UCSD-AML1 (cell line): ENCODE data around the gene HLA-DPB1.
"Not testable (repeated sequence)": the region's sequence is repeated elsewhere in the genome, so short reads cannot be mapped to it uniquely, and the experiment has no call there.

Experiments used
- DNase-seq: peaks from one replicate; lab custom pipeline; 2025; ENCODE audit not compliant: unreplicated experiment; lab: John Stamatoyannopoulos, UW

HLA-DPB1 gene

DNA sequence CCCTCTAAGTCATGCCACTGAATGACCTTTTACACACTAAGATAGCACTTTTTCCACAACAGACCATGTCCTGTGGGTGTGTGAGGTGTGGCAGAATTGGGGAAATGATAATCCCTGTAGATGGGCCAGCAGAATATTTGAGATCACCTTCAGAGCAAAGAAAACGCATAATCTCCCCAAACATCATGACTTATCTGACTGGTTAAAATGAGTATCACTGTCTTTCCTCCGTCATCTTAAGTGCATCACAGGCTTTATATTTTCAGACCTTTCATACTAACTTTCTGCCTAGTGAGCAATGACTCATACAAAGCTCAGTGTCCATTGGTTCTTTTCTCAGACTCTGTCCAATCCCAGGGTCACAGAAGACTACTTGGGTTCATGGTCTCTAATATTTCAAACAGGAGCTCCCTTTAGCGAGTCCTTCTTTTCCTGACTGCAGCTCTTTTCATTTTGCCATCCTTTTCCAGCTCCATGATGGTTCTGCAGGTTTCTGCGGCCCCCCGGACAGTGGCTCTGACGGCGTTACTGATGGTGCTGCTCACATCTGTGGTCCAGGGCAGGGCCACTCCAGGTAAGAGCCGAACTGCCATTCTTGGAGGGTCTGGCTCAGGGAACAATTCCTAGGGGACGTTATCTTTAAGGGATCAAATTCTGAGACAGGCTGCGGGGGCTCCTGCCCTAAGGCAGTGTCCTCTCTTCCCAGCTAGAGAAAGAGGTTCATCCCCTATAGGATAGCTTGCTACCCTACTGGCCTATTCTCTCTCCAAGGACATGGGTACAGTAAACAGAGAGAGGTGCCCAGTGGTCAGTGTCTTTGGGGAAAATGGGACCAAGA, at the start of gene HLA-DPB1:
TSS of gene HLA-DPB1 (plus strand) at position 423 of the 838 bp plus-strand sequence. CDS start at position 475, 52 bp downstream.
- DNase-seq, result no peak

DNA sequence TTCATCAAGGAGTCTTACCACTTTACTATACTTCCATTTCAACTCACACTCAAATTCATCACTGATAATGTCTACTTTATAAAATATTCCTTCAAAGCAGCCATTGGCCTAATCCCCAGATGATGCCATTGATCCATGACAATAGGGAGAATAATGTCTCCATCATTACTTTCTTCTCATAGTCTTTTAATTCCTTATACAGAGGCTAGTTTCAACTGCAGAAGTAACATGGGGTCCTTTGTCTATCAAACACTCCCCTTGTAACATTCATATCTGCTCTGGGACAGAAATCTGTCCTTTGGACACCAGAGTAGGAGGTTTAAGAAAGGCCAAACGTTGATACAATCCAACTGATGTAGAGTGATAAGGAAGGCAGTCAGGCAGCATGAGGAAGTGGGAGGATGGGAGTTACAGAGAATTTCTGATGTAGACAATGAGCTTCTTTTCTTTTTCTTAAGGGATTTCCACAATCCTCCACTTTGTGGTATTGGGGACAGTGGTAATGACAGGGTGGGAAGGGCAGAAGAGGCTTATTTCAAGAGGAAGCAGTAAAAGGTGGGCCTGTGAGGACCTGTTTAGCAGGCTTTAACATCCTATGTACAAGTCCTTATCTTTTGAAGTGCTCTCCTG, 47.5 kb upstream of the HLA-DPB1 start:
- no peak for DNase-seq

DNA sequence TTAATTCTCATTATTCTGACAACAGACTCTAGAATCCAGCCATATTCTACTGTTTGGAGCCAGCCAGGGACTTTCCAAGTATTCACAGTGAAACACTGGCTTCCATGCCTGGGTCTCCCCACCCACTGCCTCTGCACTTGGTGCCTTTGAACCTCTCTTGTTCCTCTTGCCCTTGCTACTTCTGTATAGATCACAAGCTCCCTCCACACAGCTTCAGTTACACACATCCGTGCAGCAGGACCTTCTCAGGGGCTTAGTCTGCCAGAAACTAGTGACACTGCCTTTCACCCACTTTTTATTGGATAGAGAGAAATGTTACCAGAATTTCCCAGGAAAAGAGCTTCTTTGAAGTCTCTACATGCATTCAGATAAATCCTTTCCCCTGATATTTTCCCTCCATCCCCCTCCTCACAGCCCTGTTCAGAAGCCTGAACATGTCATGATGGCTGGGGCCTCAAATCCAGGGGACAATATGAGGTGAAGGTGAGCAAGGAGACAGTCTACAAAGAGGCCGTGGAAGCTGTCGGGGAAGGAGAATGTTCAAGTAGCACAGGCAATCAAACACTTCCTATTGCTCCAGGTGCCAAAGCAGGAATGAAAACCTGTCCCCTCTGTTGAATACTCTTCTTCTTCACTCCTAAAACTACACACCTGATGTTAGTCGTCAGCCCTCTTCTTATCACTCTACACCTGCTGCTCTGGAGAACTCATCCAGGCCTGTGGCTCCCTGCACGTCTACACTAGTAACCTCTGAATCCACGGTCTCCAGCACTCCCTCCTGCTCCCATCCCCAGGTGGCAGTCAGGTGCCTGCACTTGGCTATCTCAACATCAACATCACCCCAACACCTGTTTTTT, 46.2 kb upstream of the HLA-DPB1 start:
- no peak for DNase-seq

DNA sequence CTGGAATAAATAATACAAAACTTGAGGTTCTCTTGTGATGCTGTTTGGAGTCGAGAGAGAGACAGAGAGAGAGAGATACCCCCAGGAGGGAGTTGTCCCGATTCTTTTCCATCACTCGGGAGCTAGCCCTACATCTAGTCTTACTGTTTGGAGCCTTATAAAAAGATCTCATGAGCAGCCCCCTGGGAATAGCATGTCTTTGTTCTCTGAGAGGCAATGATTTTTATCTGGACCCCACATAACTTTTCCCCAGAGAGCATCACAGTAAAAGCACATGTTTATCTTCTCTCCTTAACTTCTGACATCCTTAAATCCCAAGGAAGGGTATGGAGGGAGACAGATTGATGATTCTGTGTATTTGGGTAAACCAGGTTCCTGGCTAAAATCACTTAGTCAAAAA, 45.5 kb upstream of the HLA-DPB1 start:
- no peak for DNase-seq

DNA sequence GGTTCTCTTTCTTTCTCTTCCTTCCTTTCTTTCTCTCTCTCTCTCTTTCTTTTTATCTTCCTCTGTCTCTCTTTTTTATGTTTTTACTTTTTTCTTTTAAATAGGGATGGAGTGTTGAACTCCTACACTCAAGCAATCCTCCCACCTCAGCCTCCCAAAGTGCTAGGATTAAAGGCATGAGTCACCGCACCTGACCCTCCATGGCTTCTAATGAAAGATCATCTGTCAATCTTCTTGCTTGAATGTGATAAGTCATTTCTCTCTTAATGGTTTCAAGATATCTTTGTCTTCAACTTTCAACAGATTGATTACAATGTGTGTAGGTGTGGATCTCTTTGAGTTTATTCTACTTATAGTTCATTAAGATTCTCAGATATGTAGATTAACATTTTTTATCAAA, 41.2 kb upstream of the HLA-DPB1 start:
- no peak for DNase-seq

DNA sequence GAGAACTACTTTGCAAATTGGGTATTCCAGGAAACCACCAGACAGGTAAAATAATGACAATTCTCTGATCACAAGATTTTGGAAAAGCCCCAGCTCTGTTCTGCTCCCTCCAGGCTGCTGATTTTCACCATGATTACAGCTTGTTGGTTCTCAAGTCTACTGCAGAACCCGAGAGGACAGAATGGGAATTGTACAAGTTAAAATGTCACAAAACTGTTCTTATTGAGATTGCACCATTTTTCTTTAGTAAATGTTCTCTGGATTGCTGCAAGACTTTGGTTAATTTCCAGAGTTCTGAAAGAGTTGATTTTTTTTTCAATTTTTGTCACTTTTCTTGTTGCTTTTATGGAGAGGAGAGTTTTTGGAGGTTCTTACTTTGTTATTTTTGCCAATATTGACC, 39.3 kb upstream of the HLA-DPB1 start:
- DNase-seq, result no peak

DNA sequence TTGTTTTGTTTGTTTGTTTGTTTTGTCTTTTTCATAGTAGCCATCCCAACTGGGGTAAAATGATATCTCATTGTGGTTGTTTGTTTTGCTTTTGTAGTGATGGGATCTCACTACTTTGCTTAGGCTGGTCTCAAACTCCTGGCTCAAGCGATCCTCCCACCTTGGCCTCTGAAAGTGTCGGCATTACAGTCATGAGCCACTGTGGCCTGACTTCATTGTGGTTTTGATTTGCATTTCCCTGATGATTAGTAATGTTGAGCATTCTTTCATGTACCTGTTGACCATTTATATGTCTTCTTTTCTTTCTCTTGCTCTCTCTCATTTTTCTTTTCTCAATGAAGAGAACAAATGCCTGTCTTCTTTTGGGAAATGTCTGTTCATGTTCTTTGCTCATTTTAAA, 35.6 kb upstream of the HLA-DPB1 start:
- no peak for DNase-seq

DNA sequence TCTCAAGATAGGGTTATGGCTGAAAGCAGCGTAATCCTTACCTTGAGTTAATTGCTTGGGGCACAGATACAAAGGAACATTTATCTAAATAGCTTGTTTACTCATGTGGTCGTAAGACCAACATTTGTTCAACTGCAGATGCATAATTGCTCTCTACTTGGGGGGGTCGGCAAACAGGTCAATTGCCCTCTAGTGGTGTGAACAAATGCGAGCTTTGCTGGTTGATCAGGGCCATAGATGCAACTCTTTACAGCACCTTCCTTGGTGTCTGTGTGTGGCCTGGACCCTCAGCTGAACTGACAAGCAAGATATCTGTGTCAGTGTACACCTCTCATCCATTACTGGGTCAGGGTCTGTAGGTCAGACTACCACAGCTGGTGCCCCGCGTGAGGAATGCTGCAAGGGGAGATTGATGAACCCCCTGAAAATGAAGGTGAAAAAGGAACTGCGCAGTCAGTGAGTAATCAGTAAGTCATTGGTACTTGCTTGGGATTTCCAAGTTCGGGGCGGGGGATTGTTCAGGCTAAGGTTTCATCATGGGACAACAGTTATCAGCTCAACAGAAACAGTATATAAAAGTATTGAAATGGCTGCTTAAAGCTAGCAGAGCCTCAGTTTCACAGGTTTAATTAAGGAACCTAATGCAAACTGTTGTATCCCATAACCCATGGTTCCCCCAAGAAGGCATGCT, 26.3 kb upstream of the HLA-DPB1 start:
- DNase-seq, result no peak

DNA sequence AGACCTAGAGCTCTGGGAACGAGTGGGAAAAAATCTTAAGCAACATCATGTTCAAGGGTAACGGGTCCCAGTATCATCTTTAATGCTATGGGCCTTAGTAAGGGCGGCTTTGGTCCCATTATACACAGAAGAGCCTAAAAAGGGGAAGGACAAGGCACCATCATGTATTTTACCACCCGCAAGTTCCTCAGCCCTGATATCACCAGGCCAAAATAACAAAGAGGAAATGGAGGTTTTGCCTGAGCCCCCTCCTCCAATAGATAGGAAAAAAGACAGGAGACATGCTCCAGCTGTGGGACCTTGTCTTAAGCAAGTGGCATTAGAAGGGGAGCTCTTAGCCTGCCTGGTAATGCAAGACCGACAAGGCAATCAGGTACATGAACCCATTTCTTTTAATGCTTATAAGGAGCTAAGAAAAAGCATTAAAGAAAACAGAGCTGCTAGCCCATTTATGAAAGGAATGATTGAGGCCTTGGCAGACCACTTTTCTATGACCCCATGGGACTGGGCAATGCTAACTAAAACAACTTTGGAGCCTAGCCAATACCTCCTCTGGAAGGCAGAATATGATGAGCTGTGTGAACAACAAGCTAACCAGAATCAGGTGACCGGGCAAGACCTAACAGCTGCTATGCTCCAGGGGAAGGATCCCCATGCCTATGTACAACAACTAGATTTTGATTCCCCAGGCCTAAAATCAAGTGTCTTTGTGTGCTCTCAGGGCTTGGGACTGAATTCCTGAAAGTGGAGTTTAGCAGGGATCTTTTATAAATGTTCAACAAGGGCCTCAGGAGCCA, 25.6 kb upstream of the HLA-DPB1 start:
- no peak for DNase-seq

DNA sequence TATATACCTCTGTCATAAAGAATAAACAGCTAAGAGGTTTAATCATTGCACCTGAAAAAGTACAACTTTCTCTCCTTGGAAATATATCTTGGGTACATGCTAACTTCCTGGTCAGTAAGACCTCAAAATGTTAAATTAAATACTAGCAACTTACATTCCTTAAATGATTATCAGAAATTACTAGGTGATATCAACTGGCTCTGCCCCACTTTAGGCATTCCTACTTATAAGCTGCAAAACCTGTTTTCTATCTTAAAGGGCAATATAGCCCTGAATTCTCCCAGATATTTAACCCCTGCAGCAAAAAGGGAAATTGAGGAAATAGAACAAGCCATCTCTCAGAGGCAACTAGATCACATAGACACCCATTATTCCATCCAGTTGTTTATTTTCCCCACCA, 23.2 kb upstream of the HLA-DPB1 start:
- no peak for DNase-seq

DNA sequence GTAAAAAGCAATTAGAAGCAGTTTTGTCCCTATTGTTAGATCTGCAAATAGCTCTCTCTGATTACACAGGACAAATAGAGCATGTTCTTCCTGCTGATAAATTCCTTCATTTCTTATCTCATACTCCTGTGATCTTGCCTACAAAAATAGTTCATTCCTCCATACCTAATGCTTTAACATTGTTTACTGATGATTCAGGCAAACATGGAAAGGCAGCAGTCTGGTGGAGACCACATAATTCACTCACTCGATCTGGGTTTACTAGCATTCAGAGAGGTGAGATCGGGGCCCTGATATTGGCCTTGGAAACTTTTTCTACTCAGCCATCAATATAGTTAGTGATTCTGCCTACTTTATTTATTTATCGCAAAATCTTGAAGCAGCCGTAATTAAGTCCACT, 22.6 kb upstream of the HLA-DPB1 start:
- no peak for DNase-seq

DNA sequence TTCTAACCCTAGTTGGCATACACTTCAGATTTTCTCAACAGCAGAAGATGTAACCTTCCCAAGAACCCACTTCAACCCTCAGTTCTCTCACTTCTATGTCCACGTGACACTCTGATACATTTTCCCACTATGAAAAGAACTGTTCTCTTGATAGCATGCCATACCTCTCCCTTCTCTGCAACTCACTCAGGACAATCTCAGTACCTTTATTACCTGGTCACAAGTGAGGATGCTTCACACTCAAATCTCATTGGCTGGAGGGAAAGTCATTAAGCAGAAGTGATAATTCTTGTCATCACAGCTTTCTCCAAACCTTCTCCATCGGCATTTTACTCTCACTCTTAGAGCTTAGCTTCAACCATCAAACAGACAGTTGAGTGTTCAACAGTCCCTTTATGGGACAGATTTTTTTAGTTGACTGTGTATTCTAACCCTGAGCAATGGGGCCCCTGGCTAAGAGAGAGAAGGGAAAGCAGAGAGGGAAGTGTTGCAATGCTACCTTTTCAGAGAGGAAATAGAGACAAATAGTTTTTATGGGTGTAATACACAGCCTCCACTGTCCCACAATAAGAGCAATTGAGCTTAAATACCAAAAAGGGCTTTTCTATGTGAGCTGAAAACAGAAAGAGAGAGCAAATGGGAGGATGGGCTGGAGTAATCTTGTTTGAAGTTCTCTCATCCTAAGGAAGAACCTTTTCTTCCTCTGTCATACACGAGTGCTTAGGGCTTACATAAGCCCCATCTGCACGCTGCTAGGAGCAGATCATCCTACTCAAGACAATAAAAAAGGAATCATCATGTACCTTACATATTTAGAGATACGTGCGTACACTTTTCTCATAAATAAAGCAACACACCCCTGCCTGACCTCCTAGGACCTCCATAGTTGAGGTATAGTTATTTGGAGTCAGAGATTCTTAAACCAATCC, 18.3 kb upstream of the HLA-DPB1 start:
- DNase-seq, result no peak

DNA sequence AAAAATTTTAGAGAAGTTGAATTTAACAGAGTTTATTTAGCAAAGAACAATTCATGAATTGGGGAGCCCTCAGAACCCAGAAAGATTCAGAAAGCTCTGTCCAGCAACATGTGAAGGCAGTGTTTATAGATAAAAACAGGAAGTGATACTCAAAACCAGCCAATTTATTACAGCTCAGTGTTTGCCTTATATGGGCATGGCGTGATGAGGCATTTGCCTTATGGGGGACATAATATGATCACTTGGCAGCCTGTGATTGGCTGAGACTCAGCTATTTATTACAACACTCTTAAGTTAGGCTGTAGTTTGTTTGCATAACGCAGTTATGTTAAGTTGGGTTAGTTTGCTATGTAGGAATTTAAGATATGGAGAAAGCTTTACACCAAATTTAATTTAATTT, 13.8 kb upstream of the HLA-DPB1 start:
- no peak for DNase-seq

DNA sequence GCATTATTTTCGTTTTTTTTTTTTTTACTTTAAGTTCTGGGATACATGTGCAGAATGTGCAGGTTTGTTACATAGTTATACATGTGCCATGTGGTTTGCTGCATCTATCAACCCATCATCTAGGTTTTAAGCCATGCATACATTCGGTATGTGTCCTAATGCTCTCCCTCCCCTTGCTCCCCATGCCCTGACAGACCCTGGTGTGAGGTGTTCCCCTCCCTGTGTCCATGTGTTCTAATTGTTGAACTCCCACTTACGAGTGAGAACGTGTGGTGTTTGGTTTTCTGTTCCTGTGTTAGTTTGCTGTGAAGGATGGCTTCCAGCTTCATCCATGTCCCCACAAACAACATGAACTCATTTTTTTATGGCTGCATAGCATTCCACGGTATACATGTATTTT, 12.4 kb upstream of the HLA-DPB1 start:
- DNase-seq, result not testable (repeated sequence)

DNA sequence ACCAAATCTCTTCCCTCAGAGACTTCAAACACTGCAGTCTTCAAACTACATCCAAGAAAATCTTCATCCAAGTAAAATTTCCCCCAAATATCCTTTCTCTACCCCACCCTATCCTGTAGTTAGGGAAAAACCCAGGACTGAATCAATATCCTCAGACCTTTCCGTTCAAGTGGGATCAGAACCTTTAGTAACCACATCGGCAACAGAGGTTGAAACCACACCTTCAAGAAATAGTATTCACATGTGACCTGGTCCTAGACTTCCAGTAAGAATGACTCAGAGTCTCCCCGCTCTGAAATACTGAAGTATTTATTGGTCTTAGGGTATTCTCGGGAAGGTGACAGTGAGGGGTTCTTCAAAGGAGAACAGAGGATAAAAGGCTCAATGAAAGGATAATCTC, 11.1 kb upstream of the HLA-DPB1 start:
- no peak for DNase-seq

DNA sequence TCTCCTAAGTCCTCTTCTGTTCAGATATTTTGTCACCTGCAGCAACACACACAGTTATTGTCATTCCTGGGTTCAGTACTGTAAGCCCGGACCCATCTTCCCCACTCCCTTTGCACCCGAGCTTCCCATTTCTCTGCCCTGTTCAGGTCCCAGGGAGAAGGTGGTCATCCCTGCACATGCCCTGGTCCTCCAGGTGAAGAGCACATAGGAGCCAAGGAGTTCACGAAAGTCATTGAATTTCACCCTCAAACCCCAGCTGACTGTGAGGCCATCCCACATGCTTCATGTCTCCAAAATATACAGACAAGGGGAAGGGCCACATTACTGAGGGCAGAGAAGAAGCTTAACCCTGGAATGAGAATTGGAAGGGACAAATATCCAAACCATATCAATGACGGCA, 10.5 kb upstream of the HLA-DPB1 start:
- no peak for DNase-seq

DNA sequence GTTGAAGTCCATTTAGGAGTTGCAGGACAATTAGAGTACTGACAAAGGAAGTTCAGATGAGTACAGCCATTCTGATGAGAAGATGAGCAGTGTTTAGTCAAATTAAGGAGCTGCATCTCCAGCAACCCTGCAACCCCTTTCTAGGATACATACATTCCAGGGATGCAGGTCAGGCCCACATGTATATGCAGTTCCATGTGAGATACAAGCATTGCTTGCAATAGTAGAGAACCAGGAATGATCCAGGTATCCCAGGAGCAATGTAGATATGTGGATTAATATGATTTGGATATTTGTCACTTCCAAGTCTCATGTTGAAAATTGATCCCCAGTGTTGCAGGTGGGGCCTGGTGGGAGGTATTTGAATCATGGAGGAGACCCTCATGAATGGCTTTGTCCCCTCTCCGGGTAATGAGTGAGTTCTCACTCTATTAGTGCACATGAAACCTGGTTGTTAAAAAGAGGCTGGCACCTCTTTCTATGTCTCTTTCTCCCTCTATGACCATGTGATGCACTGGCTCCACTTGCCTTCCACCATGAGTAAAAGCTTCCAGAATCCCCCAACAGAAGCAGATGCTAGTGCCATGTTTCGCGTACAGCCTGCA, 8.8 kb upstream of the HLA-DPB1 start:
- DNase-seq, result no peak

DNA sequence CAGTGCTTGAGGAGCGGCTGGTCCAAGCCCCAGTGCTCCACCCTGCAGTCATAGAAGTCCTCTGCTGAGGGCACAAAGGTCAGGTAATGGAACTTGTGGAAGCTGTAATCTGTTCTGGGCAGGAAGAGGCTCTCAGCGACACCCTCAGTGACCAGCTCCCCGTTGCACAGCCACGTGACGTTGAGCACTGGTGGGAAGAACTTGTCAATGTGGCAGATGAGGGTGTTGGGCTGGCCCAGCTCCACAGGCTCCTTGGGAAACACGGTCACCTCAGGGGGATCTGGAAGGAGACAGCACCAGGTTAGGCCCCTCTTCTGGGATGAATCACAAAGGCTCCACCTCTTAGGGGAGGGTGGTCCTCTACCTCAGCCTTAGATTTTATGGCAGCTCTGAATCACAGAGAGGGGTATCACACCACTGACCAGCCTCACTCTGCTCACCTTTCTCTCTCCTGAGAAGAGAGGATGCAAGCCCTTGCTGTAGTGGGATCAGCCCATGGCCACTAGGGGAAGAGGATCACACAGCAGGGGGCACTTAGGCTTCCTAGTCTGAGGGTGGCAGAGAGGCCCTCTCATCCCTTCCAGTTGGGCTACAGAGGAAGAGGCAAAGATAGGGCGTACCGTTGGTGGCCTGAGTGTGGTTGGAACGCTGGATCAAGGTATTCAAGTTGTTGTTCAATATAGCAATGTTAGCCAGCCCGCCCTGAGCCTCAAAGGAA, 6.6 kb upstream of the HLA-DPB1 start:
- DNase-seq, result no peak
